WTC11 (cell line): Measurements from ENCODE around the gene FGF12. TPM values are rescaled to one million over a fixed set of nuclear protein-coding genes. Genes with fewer than 3 reads are reported as not detected.

ENCODE experiments used
- ATAC-seq: fragments of 200-7000 bp; cut with Tn5 transposase; 2 replicates; pipeline ENCODE4 v1.10.0; 2021; ENCODE audit warnings: mild to moderate bottlenecking, moderate library complexity
- CTCF ChIA-PET: fragments of 300-600 bp; sonication (Branson Sonifier 250); formaldehyde crosslinking; loops from one replicate; lab custom pipeline; 2021; ENCODE audit warnings: antibody characterized with exemption; lab: Charles Lee
- POLR2A ChIA-PET: fragments of 350-600 bp; sonication (Branson Sonifier 250); formaldehyde crosslinking; loops from one replicate; lab custom pipeline; 2021; ENCODE audit warnings: antibody characterized with exemption; lab: Charles Lee
- DNase-seq: peaks from one replicate; pipeline ENCODE4 v3.0.0; 2021; ENCODE audit warnings: low spot score
- H3K27ac Mint-ChIP-seq: 2 replicates; pipeline ENCODE4 v1.8.0; 2021; ENCODE audit warnings: mixed read lengths
- H3K27me3 Mint-ChIP-seq: 2 replicates; pipeline ENCODE4 v1.8.0; 2021; ENCODE audit warnings: low read depth, mild to moderate bottlenecking, moderate library complexity, mixed read lengths
- H3K36me3 Mint-ChIP-seq: 2 replicates; pipeline ENCODE4 v1.8.0; 2021; ENCODE audit warnings: mixed read lengths
- H3K4me1 Mint-ChIP-seq: 2 replicates; pipeline ENCODE4 v1.8.0; 2022; ENCODE audit warnings: mixed read lengths
- H3K4me3 Mint-ChIP-seq: 2 replicates; pipeline ENCODE4 v1.8.0; 2021; ENCODE audit warnings: mild to moderate bottlenecking, moderate library complexity, mixed read lengths
- H3K9me3 Mint-ChIP-seq: 2 replicates; pipeline ENCODE4 v1.8.0; 2021; ENCODE audit warnings: mixed read lengths
- ATF1 ChIP-seq: sonication (generic); formaldehyde crosslinking; IDR thresholded peaks from 2 replicates; pipeline ENCODE4 v1.8.1; 2023; ENCODE audit warnings: mild to moderate bottlenecking, moderate library complexity, missing genetic modification reagents
- ELF4 ChIP-seq: sonication (generic); formaldehyde crosslinking; IDR thresholded peaks from 2 replicates; pipeline ENCODE4 v1.8.1; 2022; ENCODE audit warnings: low read depth, mild to moderate bottlenecking, moderate library complexity, missing genetic modification reagents
- ESRRA ChIP-seq: sonication (generic); formaldehyde crosslinking; IDR thresholded peaks from 2 replicates; pipeline ENCODE4 v1.8.1; 2022; ENCODE audit warnings: mild to moderate bottlenecking, missing genetic modification reagents, borderline replicate concordance
- FOXJ3 ChIP-seq: sonication (generic); formaldehyde crosslinking; IDR thresholded peaks from 2 replicates; pipeline ENCODE4 v1.9.0; 2021; ENCODE audit warnings: missing genetic modification reagents, mild to moderate bottlenecking, borderline replicate concordance
- FOXP1 ChIP-seq: sonication (generic); formaldehyde crosslinking; IDR thresholded peaks from 2 replicates; pipeline ENCODE4 v1.8.0; 2022; ENCODE audit warnings: missing genetic modification reagents, mild to moderate bottlenecking, moderate library complexity, borderline replicate concordance
- GABPB1 ChIP-seq: sonication (generic); formaldehyde crosslinking; IDR thresholded peaks from 2 replicates; pipeline ENCODE4 v1.8.1; 2023; ENCODE audit warnings: mild to moderate bottlenecking, missing genetic modification reagents
- IRF2 ChIP-seq: sonication (generic); formaldehyde crosslinking; IDR thresholded peaks from 2 replicates; pipeline ENCODE4 v1.8.0; 2022; ENCODE audit warnings: low read depth, missing genetic modification reagents, borderline replicate concordance
- NFATC4 ChIP-seq: fragments of 250-450 bp; sonication (Bioruptor Pico); IDR thresholded peaks from 2 replicates; pipeline ENCODE4 v1.9.0; 2021; ENCODE audit warnings: mild to moderate bottlenecking
- NFE2L1 ChIP-seq: sonication (generic); formaldehyde crosslinking; IDR thresholded peaks from 2 replicates; pipeline ENCODE4 v1.8.1; 2023; ENCODE audit warnings: missing genetic modification reagents
- NFYB ChIP-seq: sonication (generic); formaldehyde crosslinking; conservative IDR thresholded peaks from 2 replicates; pipeline ENCODE4 v1.8.0; 2022; ENCODE audit warnings: low read depth, missing genetic modification reagents
- SMAD4 ChIP-seq: sonication (generic); formaldehyde crosslinking; IDR thresholded peaks from 2 replicates; pipeline ENCODE4 v1.8.0; 2022; ENCODE audit warnings: mild to moderate bottlenecking, missing genetic modification reagents
- SOX15 ChIP-seq: fragments of 250-450 bp; sonication (Bioruptor Pico); IDR thresholded peaks from 2 replicates; pipeline ENCODE4 v1.9.0; 2021; ENCODE audit warnings: mild to moderate bottlenecking
- TCF7 ChIP-seq: sonication (generic); formaldehyde crosslinking; IDR thresholded peaks from 2 replicates; pipeline ENCODE4 v1.8.0; 2022; ENCODE audit warnings: mild to moderate bottlenecking, low read depth, missing genetic modification reagents, moderate library complexity
- TEAD1 ChIP-seq: sonication (generic); formaldehyde crosslinking; IDR thresholded peaks from 2 replicates; pipeline ENCODE4 v1.8.0; 2022; ENCODE audit warnings: mild to moderate bottlenecking, missing genetic modification reagents
- TEAD4 ChIP-seq: sonication (generic); formaldehyde crosslinking; IDR thresholded peaks from 2 replicates; pipeline ENCODE4 v1.8.0; 2022; ENCODE audit warnings: mild to moderate bottlenecking, missing genetic modification reagents
- ZBTB21 ChIP-seq: sonication (generic); formaldehyde crosslinking; IDR thresholded peaks from 2 replicates; pipeline ENCODE4 v1.8.1; 2023; ENCODE audit warnings: mild to moderate bottlenecking, missing genetic modification reagents, borderline replicate concordance
- ZNF121 ChIP-seq: sonication (generic); formaldehyde crosslinking; IDR thresholded peaks from 2 replicates; pipeline ENCODE4 v1.8.0; 2023; ENCODE audit warnings: missing genetic modification reagents
- ZNF396 ChIP-seq: fragments of 250-450 bp; sonication (Bioruptor Pico); IDR thresholded peaks from 2 replicates; pipeline ENCODE4 v1.8.0; 2021; ENCODE audit warnings: mild to moderate bottlenecking, moderate library complexity, borderline replicate concordance
- ZNF416 ChIP-seq: fragments of 250-450 bp; sonication (Bioruptor Pico); IDR thresholded peaks from 2 replicates; pipeline ENCODE4 v1.9.0; 2021; ENCODE audit warnings: mild to moderate bottlenecking, inconsistent platforms
- ZNF423 ChIP-seq: fragments of 250-450 bp; sonication (Bioruptor Pico); IDR thresholded peaks from 2 replicates; pipeline ENCODE4 v2.1.2; 2022; ENCODE audit warnings: mild to moderate bottlenecking, moderate library complexity
- ZNF671 ChIP-seq: fragments of 250-450 bp; sonication (Bioruptor Pico); IDR thresholded peaks from 2 replicates; pipeline ENCODE4 v1.8.0; 2021; ENCODE audit warnings: mild to moderate bottlenecking
- total RNA-seq: library from RNA; stranded (reverse); gene quantifications from 3 replicates; pipeline ENCODE4 v1.2.3, GENCODE V29; 2021
- TF ChIP-seq, protein P1 (sequence below): sonication (generic); formaldehyde crosslinking; IDR thresholded peaks from 2 replicates; pipeline ENCODE4 v1.8.0; 2022; ENCODE audit warnings: missing genetic modification reagents
- TF ChIP-seq, protein P2 (sequence below): sonication (generic); formaldehyde crosslinking; IDR thresholded peaks from 2 replicates; pipeline ENCODE4 v1.8.1; 2022; ENCODE audit warnings: low read depth, missing genetic modification reagents, borderline replicate concordance
- TF ChIP-seq, protein P3 (sequence below): fragments of 250-450 bp; sonication (Bioruptor Pico); IDR thresholded peaks from 2 replicates; pipeline ENCODE4 v1.9.0; 2021; ENCODE audit warnings: mild to moderate bottlenecking
- TF ChIP-seq, protein P4 (sequence below): sonication (generic); formaldehyde crosslinking; IDR thresholded peaks from 2 replicates; pipeline ENCODE4 v1.8.0; 2022; ENCODE audit warnings: mild to moderate bottlenecking, missing genetic modification reagents
- TF ChIP-seq, protein P5 (sequence below): sonication (generic); formaldehyde crosslinking; conservative IDR thresholded peaks from 2 replicates; pipeline ENCODE4 v1.8.1; 2022; ENCODE audit warnings: mild to moderate bottlenecking, missing genetic modification reagents

The FGF12 gene
- total RNA-seq, 1 experiment from 2014 or later = 13.5 TPM

DNA sequence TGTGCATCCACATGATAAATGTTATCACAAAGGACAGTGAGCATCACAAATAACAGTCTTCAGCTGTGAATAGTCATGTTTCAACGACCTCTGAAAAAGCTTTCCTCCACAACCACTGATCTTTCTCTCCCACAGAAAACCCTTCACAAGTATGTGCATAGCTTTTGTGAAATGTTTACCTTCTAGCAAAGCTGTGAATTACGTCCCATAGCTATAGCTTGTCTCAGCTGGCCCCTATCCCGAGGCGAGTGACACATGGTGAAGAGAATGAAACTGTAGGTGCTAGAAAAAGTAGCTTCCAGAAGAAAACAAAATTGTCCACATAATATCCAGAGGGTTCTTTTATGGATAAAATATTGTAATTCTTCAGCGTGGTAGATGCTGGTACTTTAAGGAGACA lies 182.0 kb downstream of the FGF12 start:
- ATAC-seq = no peak

DNA sequence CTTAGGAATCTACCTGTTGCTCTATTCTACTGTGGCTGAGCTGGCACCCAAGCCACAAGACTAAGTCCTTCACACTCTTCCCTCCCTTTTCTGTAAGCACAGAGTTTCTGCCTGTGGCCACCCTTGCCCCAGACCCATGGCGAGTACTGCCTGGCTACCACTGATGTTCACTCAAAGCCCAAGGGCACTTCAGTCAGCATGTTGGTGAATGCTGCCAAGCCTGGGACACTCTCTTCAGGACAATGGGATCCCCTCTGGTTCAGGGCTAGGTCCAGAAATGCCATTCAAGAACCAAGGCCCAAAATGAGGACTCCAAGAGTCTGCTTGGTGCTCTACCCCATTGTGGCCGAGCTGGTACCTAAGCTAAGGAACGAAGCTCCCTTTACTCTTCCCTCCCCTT lies 184.2 kb downstream of the FGF12 start:
- ATAC-seq = no peak
- TF ChIP-seq, protein P1, sequence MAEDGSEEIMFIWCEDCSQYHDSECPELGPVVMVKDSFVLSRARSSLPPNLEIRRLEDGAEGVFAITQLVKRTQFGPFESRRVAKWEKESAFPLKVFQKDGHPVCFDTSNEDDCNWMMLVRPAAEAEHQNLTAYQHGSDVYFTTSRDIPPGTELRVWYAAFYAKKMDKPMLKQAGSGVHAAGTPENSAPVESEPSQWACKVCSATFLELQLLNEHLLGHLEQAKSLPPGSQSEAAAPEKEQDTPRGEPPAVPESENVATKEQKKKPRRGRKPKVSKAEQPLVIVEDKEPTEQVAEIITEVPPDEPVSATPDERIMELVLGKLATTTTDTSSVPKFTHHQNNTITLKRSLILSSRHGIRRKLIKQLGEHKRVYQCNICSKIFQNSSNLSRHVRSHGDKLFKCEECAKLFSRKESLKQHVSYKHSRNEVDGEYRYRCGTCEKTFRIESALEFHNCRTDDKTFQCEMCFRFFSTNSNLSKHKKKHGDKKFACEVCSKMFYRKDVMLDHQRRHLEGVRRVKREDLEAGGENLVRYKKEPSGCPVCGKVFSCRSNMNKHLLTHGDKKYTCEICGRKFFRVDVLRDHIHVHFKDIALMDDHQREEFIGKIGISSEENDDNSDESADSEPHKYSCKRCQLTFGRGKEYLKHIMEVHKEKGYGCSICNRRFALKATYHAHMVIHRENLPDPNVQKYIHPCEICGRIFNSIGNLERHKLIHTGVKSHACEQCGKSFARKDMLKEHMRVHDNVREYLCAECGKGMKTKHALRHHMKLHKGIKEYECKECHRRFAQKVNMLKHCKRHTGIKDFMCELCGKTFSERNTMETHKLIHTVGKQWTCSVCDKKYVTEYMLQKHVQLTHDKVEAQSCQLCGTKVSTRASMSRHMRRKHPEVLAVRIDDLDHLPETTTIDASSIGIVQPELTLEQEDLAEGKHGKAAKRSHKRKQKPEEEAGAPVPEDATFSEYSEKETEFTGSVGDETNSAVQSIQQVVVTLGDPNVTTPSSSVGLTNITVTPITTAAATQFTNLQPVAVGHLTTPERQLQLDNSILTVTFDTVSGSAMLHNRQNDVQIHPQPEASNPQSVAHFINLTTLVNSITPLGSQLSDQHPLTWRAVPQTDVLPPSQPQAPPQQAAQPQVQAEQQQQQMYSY (CRISPR knock-in tag) = no peak
- TF ChIP-seq ATF1 (CRISPR knock-in tag) = no peak
- no peak for TF ChIP-seq GABPB1
- TF ChIP-seq FOXP1 = no peak
- no peak for TF ChIP-seq ZBTB21 (CRISPR knock-in tag)
- TF ChIP-seq ZNF396 (CRISPR knock-in tag) = no peak
- no peak for TF ChIP-seq FOXJ3 (CRISPR knock-in tag)
- TF ChIP-seq NFYB (CRISPR knock-in tag) = no peak
- TF ChIP-seq ZNF423 (CRISPR knock-in tag) = no peak
- no peak for TF ChIP-seq SOX15 (CRISPR knock-in tag)
- TF ChIP-seq IRF2 (CRISPR knock-in tag) = no peak
- no peak for TF ChIP-seq ZNF416
- no peak for TF ChIP-seq SMAD4 (CRISPR knock-in tag)
- TF ChIP-seq, protein P2, sequence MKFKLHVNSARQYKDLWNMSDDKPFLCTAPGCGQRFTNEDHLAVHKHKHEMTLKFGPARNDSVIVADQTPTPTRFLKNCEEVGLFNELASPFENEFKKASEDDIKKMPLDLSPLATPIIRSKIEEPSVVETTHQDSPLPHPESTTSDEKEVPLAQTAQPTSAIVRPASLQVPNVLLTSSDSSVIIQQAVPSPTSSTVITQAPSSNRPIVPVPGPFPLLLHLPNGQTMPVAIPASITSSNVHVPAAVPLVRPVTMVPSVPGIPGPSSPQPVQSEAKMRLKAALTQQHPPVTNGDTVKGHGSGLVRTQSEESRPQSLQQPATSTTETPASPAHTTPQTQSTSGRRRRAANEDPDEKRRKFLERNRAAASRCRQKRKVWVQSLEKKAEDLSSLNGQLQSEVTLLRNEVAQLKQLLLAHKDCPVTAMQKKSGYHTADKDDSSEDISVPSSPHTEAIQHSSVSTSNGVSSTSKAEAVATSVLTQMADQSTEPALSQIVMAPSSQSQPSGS (CRISPR knock-in tag) = no peak
- no peak for TF ChIP-seq TEAD4 (CRISPR knock-in tag)
- TF ChIP-seq, protein P3, sequence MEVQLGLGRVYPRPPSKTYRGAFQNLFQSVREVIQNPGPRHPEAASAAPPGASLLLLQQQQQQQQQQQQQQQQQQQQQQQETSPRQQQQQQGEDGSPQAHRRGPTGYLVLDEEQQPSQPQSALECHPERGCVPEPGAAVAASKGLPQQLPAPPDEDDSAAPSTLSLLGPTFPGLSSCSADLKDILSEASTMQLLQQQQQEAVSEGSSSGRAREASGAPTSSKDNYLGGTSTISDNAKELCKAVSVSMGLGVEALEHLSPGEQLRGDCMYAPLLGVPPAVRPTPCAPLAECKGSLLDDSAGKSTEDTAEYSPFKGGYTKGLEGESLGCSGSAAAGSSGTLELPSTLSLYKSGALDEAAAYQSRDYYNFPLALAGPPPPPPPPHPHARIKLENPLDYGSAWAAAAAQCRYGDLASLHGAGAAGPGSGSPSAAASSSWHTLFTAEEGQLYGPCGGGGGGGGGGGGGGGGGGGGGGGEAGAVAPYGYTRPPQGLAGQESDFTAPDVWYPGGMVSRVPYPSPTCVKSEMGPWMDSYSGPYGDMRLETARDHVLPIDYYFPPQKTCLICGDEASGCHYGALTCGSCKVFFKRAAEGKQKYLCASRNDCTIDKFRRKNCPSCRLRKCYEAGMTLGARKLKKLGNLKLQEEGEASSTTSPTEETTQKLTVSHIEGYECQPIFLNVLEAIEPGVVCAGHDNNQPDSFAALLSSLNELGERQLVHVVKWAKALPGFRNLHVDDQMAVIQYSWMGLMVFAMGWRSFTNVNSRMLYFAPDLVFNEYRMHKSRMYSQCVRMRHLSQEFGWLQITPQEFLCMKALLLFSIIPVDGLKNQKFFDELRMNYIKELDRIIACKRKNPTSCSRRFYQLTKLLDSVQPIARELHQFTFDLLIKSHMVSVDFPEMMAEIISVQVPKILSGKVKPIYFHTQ = no peak
- TF ChIP-seq ESRRA (CRISPR knock-in tag) = no peak
- no peak for TF ChIP-seq NFATC4 (CRISPR knock-in tag)
- TF ChIP-seq, protein P4, sequence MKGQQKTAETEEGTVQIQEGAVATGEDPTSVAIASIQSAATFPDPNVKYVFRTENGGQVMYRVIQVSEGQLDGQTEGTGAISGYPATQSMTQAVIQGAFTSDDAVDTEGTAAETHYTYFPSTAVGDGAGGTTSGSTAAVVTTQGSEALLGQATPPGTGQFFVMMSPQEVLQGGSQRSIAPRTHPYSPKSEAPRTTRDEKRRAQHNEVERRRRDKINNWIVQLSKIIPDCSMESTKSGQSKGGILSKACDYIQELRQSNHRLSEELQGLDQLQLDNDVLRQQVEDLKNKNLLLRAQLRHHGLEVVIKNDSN (CRISPR knock-in tag) = no peak
- TF ChIP-seq ELF4 (CRISPR knock-in tag) = no peak
- TF ChIP-seq, all 79 proteins: peak for 0
- Mint-ChIP-seq H3K27ac (no peak overlapping the region), H3K27me3 (no peaks in the 10 kb centered on the region), H3K4me1 (no peaks in the 10 kb centered on the region), H3K9me3 (no peaks in the 10 kb centered on the region; the same call in 1 of the 2 replicates), H3K4me3 (no peak overlapping the region), H3K36me3 (no peaks in the 10 kb centered on the region)
- DNase-seq = no peak
- ChIA-PET CTCF (no interaction called here), POLR2A (no interaction called here)

More for the DNA sequence above, 182.0 kb downstream of the FGF12 start:
- no peak overlapping the region for H3K4me3 Mint-ChIP-seq
- H3K27ac Mint-ChIP-seq = no peak overlapping the region
- no peaks in the 10 kb centered on the region for H3K36me3 Mint-ChIP-seq
- no peaks in the 10 kb centered on the region for H3K27me3 Mint-ChIP-seq
- ChIA-PET POLR2A (no interaction called here), CTCF (interaction anchor here (1.5 kb wide), 1 partner anchor 19 kb away, joined by 3 read pairs; no protein-coding TSS in a partner anchor)
- DNase-seq = no peak
- H3K9me3 Mint-ChIP-seq = no peaks in the 10 kb centered on the region; the same call in 1 of the 2 replicates
- no peaks in the 10 kb centered on the region for H3K4me1 Mint-ChIP-seq
- TF ChIP-seq ZNF671 (CRISPR knock-in tag) (no peak), ZNF121 (CRISPR knock-in tag) (no peak), TEAD1 (CRISPR knock-in tag) (no peak), FOXJ3 (CRISPR knock-in tag) (no peak), NFE2L1 (CRISPR knock-in tag) (no peak), NFYB (CRISPR knock-in tag) (no peak), TCF7 (CRISPR knock-in tag) (no peak), ESRRA (CRISPR knock-in tag) (no peak)
- TF ChIP-seq, protein P5, sequence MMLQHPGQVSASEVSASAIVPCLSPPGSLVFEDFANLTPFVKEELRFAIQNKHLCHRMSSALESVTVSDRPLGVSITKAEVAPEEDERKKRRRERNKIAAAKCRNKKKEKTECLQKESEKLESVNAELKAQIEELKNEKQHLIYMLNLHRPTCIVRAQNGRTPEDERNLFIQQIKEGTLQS (CRISPR knock-in tag) = no peak
